Heart right ventricle (tissue), 16 donors: ENCODE results near the gene CPNE7. TPM values are rescaled to one million over a fixed set of nuclear protein-coding genes. Genes with fewer than 3 reads are reported as not detected.

Experiments
- ATAC-seq, 8 donors: fragments of 200-7000 bp; cut with Tn5 transposase; one replicate each; pipeline ENCODE4 v1.9.1; 2020; ENCODE audit warnings: mild to moderate bottlenecking in 8 of 8, moderate library complexity in 8 of 8, moderate number of reproducible peaks in 1 of 8
- DNase-seq, 2 donors: peaks; one replicate each; pipeline ENCODE4 v3.0.0-alpha.2; 2020
- H3K27ac ChIP-seq, 10 donors: fragments of 200-600 bp; sonication (generic) in 2 of 10; one replicate each; pipeline versions ENCODE4 v1.5.0 to v1.8.0; 2020 to 2022; ENCODE audit warnings: mild to moderate bottlenecking in 3 of 10
- H3K27me3 ChIP-seq, 7 donors: fragments of 200-600 bp; one replicate each; pipeline ENCODE4 v1.8.0; 2021 to 2022; ENCODE audit warnings: mild to moderate bottlenecking in 2 of 7
- H3K36me3 ChIP-seq, 9 donors: fragments of 200-600 bp; sonication (generic) in 1 of 9; one replicate each; pipeline versions ENCODE4 v1.5.0 to v1.8.0; 2020 to 2022; ENCODE audit warnings: mild to moderate bottlenecking in 2 of 9
- H3K4me1 ChIP-seq, 9 donors: fragments of 200-600 bp; sonication (generic) in 1 of 9; one replicate each; pipeline versions ENCODE4 v1.5.0 to v1.8.0; 2020 to 2022; ENCODE audit warnings: mild to moderate bottlenecking in 4 of 9
- H3K4me3 ChIP-seq, 10 donors: fragments of 200-600 bp; sonication (generic) in 2 of 10; one replicate each; pipeline versions ENCODE4 v1.5.0 to v1.8.0; 2020 to 2022; ENCODE audit warnings: mild to moderate bottlenecking in 7 of 10, moderate library complexity in 2 of 10
- H3K9me3 ChIP-seq, 11 donors: fragments of 200-600 bp in 10 of 11; sonication (generic) in 2 of 11; one replicate each; pipeline versions ENCODE4 v1.5.0 to v1.8.0; 2013 to 2022; ENCODE audit warnings: mild to moderate bottlenecking in 2 of 11, control low read depth in 1 of 11, moderate library complexity in 1 of 11
- CTCF ChIP-seq, 9 donors: fragments of 200-600 bp; sonication (generic) in 2 of 9; IDR thresholded peaks; one replicate each; pipeline versions ENCODE4 v1.5.0 to v1.8.0; 2021 to 2022; ENCODE audit warnings: antibody characterized with exemption in 9 of 9, mild to moderate bottlenecking in 5 of 9, moderate library complexity in 1 of 9
- WGBS, 2 donors: extraction: QIAGEN DNeasy Blood & Tissue Kit; methylation state at CpG; one replicate each; pipeline ENCODE4 v1.1.7; 2013; ENCODE audit warnings: inconsistent platforms in 1 of 2; 5-methylcytosine and 5-hydroxymethylcytosine counted together
- intact Hi-C, 10 donors: fragments of 100-400 bp; cut with DNase I; formaldehyde crosslinking; loops; one replicate each; pipeline versions ENCODE4 v1.11.1 to v1.14.2; 2022
- polyA plus RNA-seq, 2 donors: library from polyadenylated mRNA; stranded (reverse); fragments of 200-250 nt; gene quantifications; one replicate each; pipeline ENCODE4 v1.2.3, GENCODE V29; 2013
- total RNA-seq, 10 donors: library from RNA; stranded (reverse); fragmentation: NEBNext Ultra II Directional in 3 of 10; extraction: Animal tissue kit (Norgen Biotek cat#: 25700) in 3 of 10; gene quantifications; one replicate each; pipeline versions ENCODE4 v1.2.1 to v1.2.4, GENCODE V29; 2021 to 2023
- donor health status: Arrhythmogenic right ventricular cardiomyopathy.
- donor health status: ischemic (EF 13 %, LVEDD 7.1; RV severe dilation, severe dysfunction).
- donor health status: healthy with polysubstance abuse.
- donor health status: DM: no; HTN: yes; CAD: no.
- donor health status: DM: no; HTN: no; CAD: no.
- donor health status: ischemic (EF 25% LVEDD 6.9; RV normal size, moderate dysfunction).
- donor health status: ischemic (EF 25% LVEDD 5.7; RV mildly dilated, moderate dysfunction).
- donor health status: healthy.
- donor health status: DM: yes; HTN: yes; CAD: no.
- donor health status: Ischemic cardiomyopathy.
- donor health status: ischemic (EF 35%, LVEDD 5.7; RV mildly dilated, moderate dysfunction).
- donor health status: nonischemic (EF 11% LVEDD 7.7; RV severe dilation, severe dysfunction).
- donor health status: DM: yes; HTN: yes; CAD: no.
- donor health status: PGD.
- donor health status: ischemic (EF 29% LVEDD 5.4; RV normal size, mild dysfunction).
- donor health status: nonischemic (EF 23%, LVEDD 6.1; RV moderate dilation, normal function).

CPNE7 gene
- total and polyA plus RNA-seq, 12 donors: 0.16 to 0.33 TPM; not detected in 10

- 41 to 45% methylated on average over 12 of the region's 12 CpGs for WGBS, 2 donors
- no peak for ATAC-seq
- Histone ChIP-seq H3K27me3 (peaks cover 0 to 54% (median 26%) of the 10 kb centered on the region in 7 donors), H3K36me3 (no peaks in the 10 kb centered on the region), H3K9me3 (no peaks in the 10 kb centered on the region), H3K4me1 (peaks cover 0 to 19% (median 3%) of the 10 kb centered on the region in 9 donors), H3K27ac (no peak overlapping the region), H3K4me3 (no peak overlapping the region)
- intact Hi-C loops: no loop called here
- DNase-seq: no peak
- no peak for TF ChIP-seq CTCF (IDR thresholded peaks at IDR 0.05)
Measured at GRCh38 chr16:89619840-89620239, 44.3 kb downstream of the CPNE7 start.

GRCh38 chr16:89620406-89620841 lies 44.9 kb downstream of the CPNE7 start:
- Histone ChIP-seq H3K4me3 (no peak overlapping the region), H3K36me3 (no peaks in the 10 kb centered on the region), H3K9me3 (no peaks in the 10 kb centered on the region), H3K27me3 (peaks cover 0 to 48% (median 22%) of the 10 kb centered on the region in 7 donors), H3K4me1 (peaks cover 0 to 19% (median 3%) of the 10 kb centered on the region in 9 donors), H3K27ac (no peak overlapping the region)
- ATAC-seq: no peak
- 66 to 68% methylated on average over 16 of the region's 16 CpGs for WGBS, 2 donors
- intact Hi-C loops: no loop called here
- DNase-seq: no peak
- TF ChIP-seq CTCF (IDR thresholded peaks at IDR 0.05): no peak

GRCh38 chr16:89621136-89621697 lies 45.7 kb downstream of the CPNE7 start:
- H3K27ac ChIP-seq: no peak overlapping the region
- H3K36me3 ChIP-seq: no peaks in the 10 kb centered on the region
- intact Hi-C loops: no loop called here
- H3K9me3 ChIP-seq: no peaks in the 10 kb centered on the region
- H3K4me3 ChIP-seq: no peak overlapping the region
- TF ChIP-seq CTCF (IDR thresholded peaks at IDR 0.05): no peak
- H3K27me3 ChIP-seq: peaks cover 0 to 44% (median 22%) of the 10 kb centered on the region in 7 donors
- peaks cover 0 to 19% (median 3%) of the 10 kb centered on the region in 9 donors for H3K4me1 ChIP-seq
- ATAC-seq: no peak
- 76% methylated on average over 18 of the region's 18 CpGs for WGBS, 2 donors
- DNase-seq: no peak

- Histone ChIP-seq H3K27me3 (peaks cover 0 to 44% (median 22%) of the 10 kb centered on the region in 7 donors), H3K4me1 (peaks cover 0 to 17% (median 3%) of the 10 kb centered on the region in 9 donors), H3K27ac (no peak overlapping the region), H3K9me3 (no peaks in the 10 kb centered on the region), H3K4me3 (no peak overlapping the region), H3K36me3 (no peaks in the 10 kb centered on the region)
- no peak for TF ChIP-seq CTCF (IDR thresholded peaks at IDR 0.05)
- 83% methylated on average over 32 of the region's 32 CpGs for WGBS, 2 donors
- DNase-seq: no peak
- intact Hi-C loops: no loop called here
- no peak for ATAC-seq
Measured at GRCh38 chr16:89621698-89622409, 46.3 kb downstream of the CPNE7 start.
